GM19463 (cell line): ENCODE results near the gene ATP1A1.

Experiments
- ATAC-seq: cut with Tn5 transposase; IDR thresholded peaks from one replicate; pipeline ENCODE4 v1.9.1; 2021; ENCODE audit warnings: mild to moderate bottlenecking, moderate library complexity; ENCODE audit not compliant: unreplicated experiment

ATP1A1 gene

GRCh38 chr1:116433275-116434257 is 60.5 kb downstream of the ATP1A1 start:
- ATAC-seq = no peak

DNA sequence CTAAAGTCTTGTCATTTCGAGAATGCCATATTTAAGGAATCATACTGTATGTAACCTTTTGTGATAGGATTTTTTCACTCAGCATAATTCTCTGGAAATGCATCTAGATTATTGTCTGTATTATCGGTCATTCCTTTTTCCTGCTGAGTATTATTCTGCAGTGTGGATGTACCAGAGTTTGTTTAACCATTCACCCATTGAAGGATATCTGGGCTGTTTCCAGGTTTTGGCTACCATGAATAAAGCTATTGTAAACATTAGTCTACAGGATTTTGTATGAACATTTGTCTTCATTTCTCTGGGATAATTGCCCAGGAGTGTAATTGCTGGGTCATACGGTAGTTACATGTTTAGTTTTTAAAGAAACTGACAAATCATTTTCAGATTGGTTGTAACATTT is 61.8 kb downstream of the ATP1A1 start:
- ATAC-seq = no peak

DNA sequence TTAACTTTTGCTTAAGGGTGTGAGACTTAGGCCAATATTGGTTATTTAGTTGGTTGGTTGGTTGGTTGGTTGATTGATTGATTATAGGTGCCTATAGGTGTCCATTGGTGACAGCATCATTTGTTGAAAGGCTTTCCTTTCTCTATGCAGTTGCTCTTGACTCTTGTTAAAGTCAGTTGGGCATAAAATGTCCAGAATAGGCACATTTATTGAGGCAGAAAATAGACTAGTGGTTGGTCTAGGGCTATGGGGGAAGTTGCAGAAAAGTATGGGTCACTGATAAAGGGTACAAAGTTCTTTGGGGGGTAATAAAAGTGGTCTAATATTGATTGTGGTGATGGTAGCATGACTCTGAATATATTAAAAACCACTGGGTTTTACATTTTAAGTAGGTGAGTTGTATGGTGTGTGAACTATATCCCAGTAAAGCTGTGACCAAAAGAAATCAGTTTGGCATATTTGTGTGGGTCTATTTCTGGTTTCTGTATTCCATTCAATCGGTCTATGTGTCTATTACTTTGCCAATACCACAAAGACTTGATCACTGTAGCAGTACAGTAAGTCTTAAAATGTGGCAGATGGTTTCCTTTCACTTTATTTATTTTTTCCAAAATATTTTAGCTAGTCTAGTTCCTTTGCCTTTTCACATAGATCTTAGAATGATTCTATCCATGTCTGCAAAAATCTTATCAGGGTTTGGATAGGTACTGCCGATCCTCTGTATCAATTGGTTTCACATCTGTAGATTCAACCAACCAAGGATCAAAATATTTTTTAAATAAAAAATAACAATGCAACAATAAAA is 63.0 kb downstream of the ATP1A1 start:
- ATAC-seq = no peak

GRCh38 chr1:116436611-116436970 is 63.5 kb downstream of the ATP1A1 start:
- no peak for ATAC-seq

DNA sequence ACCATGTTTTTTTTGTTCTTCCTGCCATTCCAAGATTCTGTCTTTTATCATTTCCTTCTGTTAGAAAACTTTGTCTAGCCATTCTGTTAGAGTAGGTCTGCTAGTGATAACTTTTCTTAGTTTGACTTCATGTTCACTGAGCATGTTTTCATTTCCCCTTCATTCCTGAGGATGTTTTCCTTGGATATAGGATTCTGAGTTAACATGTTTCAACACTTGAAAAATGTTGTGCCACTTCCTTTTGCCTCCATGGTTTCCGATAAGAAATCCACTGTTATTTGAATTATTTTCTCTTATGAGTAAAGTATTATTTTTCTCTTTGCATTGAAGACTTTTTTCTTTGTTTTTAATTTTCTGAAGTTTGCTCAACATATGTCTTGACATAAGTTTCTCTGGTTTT is 66.7 kb downstream of the ATP1A1 start:
- no peak for ATAC-seq

DNA sequence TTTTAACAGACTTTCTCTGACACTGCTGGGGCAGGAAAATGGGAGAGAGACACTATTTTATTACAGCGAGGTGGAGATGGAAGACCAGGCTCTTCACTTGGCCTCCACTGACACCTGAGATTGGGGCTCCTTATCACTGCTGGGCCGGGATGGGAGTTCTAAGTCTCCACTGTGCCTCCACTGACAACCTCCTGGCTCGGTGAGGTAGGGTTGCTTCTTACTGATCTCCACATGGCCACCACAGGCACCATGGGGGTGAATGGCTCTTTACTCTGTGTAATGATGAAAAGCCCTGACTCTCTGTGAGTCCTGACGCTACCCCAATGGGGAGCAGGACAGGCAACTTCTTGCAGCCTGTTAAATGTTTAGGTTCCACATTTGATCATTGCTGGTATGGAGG is 67.7 kb downstream of the ATP1A1 start:
- no peak for ATAC-seq

DNA sequence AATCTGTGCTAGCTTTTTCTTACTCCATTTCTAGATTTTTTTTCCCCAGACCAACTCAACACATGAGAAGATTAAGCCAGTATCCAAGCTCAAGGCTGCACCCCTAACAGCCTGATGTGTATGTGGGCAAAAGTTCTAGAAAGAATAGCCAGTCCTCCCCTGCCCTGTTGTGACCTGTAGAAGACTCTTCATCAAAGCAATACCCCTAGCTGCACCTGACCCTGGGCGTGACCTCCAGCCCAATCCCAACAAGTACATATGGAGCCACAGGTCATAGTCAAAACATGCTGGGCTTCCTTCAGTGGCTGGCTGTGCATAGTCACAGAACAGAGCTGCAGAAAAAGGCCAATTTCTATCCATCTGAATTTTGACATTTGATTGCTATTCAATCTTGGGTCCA is 72.5 kb downstream of the ATP1A1 start:
- ATAC-seq = no peak

- ATAC-seq = no peak
Measured at GRCh38 chr1:116446686-116447085, 73.6 kb downstream of the ATP1A1 start.

DNA sequence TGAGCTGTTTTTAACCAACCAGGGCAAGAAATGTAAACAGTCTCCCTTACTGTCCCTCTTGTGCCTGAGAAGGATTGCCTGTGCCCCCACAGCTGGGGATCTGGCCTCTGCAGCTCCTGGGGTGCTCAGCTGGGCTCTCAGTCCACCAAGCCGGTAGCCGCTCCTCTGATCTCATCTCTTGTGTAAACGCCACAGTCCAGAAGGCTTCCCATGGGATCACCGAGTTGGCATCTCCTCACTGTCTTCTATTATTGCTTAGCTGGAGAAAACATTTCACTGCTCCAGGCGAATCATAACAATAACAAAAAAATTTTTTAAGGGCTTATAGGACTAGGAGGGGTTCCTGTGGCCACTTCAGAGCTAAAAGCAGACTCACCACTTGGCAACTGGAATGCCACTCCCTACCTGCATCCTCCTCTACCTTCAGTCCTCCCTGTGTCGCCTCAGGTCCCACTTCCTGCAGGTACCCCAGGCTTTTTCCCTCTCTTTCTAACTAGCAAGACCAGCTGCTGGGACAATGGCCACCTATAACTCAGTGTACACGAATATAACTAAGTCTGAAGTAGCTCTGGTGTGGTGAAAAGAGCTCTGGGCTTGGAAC is 75.8 kb downstream of the ATP1A1 start:
- ATAC-seq = no peak

DNA sequence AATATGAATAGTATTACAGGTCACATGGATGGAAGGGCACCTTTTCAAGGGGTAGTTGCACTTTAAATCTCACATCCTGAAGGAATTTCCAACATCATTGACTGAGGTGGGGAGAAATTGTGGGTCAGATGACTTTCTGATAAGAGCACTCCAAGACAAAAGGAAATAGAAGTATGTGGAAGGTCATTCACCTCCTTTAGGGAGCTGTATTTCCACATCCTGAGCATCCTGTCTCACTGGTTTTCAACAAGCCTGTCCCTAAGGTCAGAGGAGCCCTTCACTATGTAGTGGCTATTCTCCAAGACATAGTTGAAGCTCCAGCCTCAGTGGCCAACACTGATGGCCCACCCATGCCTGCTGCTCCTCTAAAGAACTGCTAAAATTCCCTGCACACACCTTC is 76.5 kb downstream of the ATP1A1 start:
- no peak for ATAC-seq

DNA sequence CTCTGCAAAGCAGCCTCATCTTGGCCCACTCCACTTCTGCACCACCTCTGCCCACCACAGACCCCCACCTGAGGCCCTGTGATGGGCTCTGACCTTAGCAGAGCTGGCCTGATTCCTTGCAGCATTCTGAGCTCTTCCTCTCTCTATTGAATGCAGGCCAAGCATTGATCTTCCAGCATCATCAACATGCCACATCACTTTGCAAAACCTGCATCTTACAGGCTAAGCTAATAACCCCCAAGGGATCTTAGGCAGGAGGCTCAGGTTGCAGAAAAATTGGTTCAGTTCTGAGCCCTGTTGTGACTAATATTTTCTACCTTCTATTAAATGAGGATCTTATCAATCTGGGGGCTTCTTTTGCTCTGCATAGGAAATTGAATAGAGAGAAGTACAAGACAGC is 78.7 kb downstream of the ATP1A1 start:
- no peak for ATAC-seq

DNA sequence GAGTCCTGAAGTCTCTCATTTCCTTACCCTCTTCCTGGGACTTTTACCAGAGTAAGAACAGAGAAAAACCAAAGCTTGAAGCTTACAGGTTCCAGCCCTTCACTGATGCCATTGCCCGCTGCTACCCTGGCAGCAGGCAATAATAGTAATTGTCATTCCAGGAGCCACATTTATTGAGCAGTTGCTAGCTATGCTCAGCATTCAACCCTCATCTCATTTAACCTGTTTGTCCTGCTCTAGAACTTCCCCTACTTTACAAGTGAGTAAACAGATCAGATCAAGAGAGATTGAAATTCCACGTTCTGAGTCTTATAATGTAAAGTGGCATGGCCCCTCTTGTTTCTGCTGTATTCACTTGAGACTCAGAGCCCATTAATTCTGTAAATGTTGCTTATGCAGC is 80.4 kb downstream of the ATP1A1 start:
- no peak for ATAC-seq

DNA sequence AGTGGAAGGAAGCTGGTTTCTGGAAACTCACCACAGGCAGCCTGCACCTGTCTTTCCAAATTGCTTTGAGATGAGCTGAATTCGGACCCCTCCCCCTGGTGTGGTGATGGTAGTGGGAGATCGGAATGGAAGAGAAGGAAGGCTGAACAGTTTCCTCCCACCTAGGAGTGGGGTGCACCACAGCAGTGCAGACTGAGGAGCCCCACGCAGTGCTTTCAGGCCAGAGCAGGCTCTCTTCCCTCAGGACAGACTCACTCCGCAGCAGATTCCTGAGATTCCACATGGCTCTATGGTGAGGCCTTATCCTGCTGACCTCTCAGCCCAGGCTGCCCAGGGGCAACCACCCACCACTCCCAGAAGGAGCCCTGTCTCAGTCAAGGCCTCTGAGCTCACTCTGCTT is 80.9 kb downstream of the ATP1A1 start:
- ATAC-seq = no peak
